Amniotic epithelial cell (primary cell): Measurements from ENCODE around the gene AGAP1.
"Not testable (repeated sequence)": the region's sequence is repeated elsewhere in the genome, so short reads cannot be mapped to it uniquely, and the experiment has no call there.

Experiments
- DNase-seq: peaks from one replicate; pipeline ENCODE4 v3.0.0-alpha.2; 2010; ENCODE audit warnings: low read depth

AGAP1 gene

DNA sequence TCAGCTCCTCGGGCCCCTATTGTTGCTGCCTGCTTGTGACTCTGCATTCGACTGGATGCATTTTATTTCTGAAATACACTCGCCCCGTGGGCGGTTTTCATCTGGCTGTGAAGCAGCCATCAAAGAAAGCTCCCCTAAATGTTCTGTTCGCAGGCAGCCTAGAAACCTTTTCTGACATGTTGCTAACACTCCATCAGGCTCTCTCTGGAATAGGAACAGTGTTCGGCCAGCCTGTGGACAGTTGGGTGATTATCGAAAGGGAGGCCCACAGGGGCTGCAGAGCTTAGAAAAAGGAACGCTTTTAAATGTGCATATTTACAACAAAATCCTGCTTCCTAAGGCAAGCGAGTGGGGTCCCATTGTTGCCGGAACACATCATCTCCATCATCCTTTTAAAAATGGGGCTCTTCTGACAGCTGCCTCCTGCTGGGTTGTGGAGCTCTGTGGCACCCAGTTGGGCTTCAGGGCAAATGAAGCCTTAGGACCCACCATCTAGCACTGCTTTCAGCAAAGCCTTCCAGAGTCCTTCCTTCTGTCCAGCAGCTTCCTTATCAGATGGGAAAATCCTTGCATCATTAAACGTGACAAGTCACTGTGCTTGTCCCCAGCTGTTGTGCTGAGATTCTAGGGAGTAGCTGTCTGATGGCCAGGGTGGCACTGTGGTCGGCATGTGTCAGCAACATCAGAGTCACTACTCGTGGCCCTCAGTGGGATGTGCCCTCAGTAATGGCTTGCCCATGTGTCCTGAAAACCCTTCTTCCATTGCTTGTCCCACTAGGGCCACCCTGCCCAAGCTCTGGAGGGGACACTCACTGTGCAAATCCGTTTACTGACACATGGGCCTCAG, 571.7 kb downstream of the AGAP1 start:
- no peak for DNase-seq

- DNase-seq: no peak
These were observed 576.4 kb downstream of the AGAP1 start for GRCh38 chr2:236070236-236070635.

DNA sequence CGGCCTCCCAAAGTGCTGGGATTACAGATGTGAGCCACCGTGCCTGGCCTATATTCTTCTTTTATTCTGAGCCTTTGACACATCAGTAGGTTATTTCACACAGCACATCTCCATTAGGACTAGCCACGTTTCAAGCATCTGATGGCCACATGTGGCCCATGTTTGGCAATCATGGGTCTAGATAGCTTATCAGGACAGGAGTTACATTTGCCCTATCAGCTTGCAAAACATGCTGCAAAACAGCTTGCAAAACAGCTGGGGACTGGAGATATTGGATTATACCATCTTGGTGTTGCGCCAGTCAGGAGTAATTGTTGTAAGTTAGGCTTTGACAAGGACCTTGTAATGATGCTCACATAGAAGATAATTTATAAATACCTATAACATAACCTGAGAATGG, 579.4 kb downstream of the AGAP1 start:
- DNase-seq: peak; percentile 40

DNA sequence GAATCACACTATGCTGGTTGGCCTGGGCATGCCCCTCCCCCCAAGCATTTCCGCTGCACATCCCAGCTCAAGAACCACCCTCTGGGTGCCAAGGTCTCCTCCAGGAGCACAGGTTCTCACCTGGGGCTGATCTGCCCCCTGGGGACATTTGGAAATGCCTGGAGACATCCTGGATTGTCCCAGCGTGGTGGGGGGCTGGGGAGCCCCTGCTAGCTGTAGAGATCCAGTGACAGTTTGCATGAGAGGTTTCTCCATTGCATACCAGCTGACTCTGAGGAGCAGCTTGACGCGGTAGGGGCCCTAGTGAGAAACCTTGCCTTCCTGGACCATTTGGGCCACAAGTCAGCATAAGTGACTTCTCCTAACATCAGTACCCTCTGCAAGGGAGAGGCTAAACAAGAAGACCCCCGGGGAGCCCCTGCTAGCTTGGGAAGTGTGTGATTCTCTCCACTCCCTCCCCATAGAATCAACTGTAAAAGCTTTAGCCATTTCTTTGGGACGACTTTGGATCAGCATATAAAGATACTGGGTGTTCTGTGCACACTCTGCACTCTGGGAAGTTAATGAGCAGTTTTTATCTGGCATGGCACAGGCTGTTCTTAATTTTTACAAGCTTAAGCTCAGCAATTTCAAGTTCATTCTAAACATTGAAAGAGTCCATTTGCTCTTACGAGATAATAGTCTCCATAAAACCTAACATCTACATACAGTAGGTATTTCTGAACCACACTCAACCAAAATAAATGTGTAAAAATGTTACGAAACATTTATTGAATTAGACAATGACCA, 580.2 kb downstream of the AGAP1 start:
- DNase-seq: no peak

- no peak for DNase-seq
These were observed 582.0 kb downstream of the AGAP1 start for GRCh38 chr2:236075802-236076201.

- peak; percentile 62 for DNase-seq
These were observed 584.7 kb downstream of the AGAP1 start for GRCh38 chr2:236078297-236079255.

GRCh38 chr2:236080412-236080811, 586.6 kb downstream of the AGAP1 start:
- no peak for DNase-seq

DNA sequence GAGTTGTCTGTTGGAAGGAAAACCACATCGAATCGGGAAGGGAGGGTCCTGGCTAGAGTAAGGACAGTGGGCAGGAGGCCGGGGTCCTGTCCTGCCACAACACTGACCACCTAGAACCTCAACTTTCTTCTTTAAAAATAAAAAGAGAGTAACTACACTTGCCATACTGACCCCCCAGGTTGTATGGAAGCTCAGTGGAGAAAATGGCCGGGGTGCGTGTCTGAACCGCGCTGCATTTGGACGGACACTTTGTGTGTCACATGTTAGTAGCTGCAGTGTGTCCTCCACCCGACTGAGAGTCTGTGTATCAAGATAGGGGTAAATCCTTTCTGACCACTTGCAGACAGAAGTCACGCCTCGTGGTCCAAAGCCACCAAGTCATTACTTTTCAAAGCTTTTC, 587.3 kb downstream of the AGAP1 start:
- no peak for DNase-seq

- DNase-seq: no peak
These were observed 588.2 kb downstream of the AGAP1 start for GRCh38 chr2:236082061-236082460.

- no peak for DNase-seq
These were observed 590.1 kb downstream of the AGAP1 start for GRCh38 chr2:236083934-236084333.

DNA sequence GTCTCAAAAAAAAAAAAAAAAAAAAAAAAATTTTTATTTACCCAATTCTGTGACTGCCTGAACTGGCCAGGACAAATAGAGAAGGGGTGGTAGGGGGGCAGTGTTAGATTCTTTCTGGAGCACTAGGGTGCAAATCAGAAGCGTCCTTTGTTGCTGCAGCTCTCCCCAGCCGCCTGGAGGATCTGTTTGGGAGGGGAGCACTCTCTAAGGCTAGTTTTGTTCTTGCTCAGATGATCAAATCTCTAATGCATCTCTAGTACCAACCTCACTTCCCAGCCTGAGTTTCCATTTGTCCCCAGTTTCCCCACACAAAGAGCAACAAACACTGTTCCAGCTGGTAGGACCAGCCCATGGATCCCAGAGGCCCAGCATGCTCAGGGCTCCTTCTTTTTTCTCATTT, 591.4 kb downstream of the AGAP1 start:
- no peak for DNase-seq

- DNase-seq: no peak
These were observed 591.8 kb downstream of the AGAP1 start for GRCh38 chr2:236085647-236086046.

DNA sequence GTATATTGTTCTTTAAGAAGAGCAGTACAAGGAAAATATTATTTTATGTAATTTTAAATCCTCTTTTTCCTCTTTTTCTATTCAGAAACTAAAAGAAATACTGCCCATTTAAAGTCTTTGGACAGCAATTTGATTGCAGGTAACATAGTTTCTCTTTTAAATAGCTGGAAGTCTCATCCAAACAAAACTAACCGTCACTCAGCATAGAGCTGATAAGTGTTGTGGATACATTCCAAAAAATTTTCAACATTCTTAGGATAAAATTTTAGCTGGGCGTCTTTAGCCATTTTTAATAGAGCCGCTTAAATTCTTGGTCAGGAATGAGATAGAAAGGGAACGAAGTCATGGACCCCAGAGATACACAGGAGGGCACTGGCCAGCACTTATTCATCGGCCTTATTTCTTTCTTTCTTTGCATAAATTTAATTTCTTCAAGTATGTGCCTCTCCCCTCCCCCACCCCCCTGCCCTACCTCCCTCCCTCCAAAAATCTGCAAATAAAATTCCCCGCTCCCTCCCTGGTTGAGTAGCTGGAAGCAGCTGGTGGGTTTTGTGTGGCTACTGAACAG, 592.6 kb downstream of the AGAP1 start:
- no peak for DNase-seq

DNA sequence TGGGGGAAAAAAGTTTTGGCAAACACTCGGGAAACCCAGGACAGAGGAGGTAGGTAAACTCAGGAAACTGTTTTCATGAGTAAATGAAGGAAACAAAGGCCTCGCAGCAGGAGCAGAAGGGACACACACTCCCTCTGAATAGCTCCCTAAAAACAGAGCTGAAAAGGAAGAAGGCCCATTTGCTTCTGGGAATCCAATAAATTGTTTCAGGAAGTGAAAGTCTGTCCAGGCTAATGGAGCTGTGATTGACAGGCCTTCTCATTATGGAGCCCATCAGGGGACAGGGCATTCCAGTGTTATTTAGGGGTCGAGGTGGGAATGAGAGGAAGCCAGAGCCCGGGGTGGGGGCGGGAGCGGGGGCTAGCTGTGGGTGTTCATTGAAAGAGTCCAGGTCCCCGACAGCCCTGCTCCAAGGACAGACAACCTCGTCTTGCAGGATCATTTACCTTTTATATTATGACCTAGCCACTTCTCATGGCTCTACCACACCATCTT, 593.2 kb downstream of the AGAP1 start:
- DNase-seq: no peak

DNA sequence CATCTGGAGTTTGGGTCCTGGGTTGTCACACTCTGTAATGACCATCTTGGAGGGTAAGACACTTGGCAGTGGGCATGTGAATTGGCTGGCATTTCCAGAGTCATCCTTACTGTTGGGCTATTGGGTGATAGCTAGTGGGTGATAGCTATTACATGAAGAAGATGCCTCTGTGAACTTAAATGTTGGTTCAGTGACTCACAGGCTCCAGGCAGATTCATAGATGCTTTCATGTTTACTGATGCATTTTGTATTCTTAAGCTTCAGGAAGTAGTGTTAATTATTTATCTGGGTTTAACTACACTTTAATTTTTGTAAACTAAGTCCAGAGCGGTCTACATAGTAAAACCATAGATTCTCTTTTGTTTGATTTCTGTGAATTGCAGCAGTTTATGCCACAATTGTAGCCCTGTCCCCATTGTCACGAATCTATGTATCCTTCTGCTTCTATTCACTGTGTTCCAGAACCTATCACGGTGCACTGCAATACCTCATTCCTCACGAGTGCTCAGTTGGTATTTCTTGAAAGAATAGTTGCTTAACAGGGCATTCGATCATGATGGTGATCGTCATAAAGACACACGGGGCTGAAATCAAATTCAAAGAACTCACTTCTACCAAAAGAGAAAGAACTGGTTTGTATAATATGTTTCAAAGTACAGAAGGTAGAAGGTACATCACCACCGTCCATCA, 594.7 kb downstream of the AGAP1 start:
- no peak for DNase-seq

- DNase-seq: no peak
These were observed 595.6 kb downstream of the AGAP1 start for GRCh38 chr2:236089271-236090026.

DNA sequence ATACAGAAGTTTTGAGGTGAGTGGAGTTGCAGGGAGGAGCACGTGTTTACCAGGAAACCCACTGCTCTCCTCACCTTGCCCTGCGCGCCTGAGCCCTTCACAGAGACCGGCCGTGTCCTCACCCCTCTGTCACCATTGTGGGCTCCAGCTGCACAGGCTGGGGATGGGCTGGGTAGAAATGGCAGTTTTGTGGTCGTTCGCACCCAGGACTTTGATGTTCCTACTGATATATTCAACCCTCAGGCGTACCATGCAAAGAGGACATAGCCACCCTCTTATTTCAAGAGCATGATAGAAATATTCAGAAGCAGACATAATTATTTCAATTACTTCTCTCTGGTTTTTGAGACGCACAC, 596.2 kb downstream of the AGAP1 start:
- no peak for DNase-seq

DNA sequence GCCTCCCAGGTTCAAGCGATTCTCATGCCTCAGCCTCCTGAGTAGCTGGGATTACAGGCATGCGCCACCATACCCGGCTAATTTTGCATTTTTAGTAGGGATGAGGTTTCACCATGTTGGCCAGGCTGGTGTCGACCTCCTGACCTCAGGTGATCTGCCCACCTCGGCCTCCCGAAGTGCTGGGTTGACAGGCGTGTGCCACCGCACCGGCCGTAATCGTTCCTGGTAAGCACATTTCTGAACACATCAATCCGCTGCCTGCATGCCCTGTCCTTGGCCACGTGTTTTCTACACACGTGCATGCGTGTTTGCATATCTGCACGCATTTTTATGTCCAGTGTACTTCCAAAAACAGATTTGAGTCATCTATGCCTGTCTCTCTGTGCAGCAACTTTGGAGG, 597.0 kb downstream of the AGAP1 start:
- not testable (repeated sequence) for DNase-seq

DNA sequence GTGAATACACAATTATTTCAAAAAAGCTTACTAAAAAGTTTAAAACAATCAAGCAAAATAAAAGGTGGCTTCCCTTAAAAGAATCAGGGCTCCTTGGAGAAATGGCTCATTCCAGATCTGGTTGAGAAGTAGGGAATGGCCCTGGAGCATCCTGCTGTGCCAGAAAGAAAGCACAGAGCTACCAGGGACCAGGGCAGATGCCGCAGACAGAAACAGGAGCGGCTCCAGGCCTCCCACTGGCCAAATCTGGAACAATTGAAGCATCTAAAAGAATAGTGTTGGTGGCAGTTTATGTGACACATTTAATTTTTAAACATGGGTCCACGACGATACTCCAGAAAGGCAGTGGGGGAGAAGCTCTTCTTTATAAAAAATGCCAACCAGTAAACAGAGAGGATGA, 598.9 kb downstream of the AGAP1 start:
- no peak for DNase-seq

- no peak for DNase-seq
These were observed 599.3 kb downstream of the AGAP1 start for GRCh38 chr2:236093134-236093533.
